Measurements from ENCODE around the gene CYTH2. TPM values are rescaled to one million over a fixed set of nuclear protein-coding genes. Genes with fewer than 3 reads are reported as not detected.

Gene CYTH2
- total RNA-seq, 1 donor from 2014 or later: 81.6 TPM

GRCh38 chr19:48489608-48490216 is 20.5 kb downstream of the CYTH2 start:
- no peak overlapping the region for H3K4me3 ChIP-seq (ENCODE audit: low read depth, low read length)
- DNase-seq (ENCODE audit: low read depth): no peak
- peak; percentile 92 for TF ChIP-seq CTCF (conservative IDR thresholded peaks at IDR 0.05; ENCODE audit: low read depth, low read length)

DNA sequence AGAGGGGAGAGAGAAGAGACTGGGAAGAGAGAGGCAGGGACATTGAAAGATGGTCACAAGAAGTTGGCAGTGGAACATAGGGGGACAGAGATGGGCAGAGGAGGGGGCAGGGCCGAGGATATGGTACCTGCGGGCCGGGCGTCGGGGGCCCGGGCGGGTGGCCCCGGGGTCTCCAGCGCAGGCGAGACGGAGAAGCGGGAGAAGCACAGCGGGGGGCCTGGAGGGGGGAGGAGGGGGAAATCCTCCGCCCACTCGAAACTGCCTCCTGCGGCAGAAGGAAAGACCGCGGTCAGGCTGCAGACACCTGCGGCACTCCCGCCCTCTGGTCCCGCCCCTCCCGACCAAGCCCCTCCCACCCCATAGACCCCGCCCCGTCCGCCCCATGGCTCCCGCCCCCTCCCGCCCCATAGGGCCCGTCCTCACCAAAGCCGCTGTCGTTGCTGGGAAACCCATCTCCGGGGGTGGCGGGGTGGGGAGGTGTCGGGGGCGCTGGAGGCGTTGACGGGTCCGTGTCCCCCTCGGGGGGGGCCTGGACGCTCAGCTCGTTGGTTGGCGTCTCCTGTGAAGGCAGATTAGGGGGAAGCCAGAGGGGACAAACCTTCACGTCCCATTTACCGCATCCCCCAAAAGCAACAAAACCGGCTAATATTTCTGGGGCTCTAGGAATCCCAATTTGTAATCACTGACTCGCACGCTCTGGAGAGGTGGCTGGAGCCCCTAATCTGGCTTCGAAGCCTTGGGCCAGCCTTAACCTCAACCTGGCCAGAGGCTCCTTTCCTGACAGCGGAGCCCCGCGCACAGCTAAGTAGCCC is 22.0 kb downstream of the CYTH2 start:
- DNase-seq (ENCODE audit: low read depth): no peak

DNA sequence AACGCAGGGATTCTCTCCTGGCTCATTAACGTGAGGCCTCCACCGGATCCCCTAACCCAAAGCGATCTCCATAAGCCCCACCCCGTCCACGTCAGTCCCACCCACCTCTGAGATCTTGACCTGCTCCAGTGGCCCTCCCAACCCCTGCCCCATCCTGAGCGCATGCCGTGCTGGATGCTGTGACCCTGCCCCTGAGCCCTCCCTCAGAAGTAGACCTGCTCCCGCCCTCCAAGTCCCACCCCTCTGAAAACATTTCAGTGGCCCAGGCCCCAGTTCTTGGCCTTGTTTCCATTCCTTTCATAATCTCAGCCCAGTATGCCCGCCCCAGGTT is 22.6 kb downstream of the CYTH2 start:
- no peak for TF ChIP-seq CTCF (conservative IDR thresholded peaks at IDR 0.05; ENCODE audit: low read depth, low read length)
- DNase-seq (ENCODE audit: low read depth): no peak
- no peak overlapping the region for H3K4me3 ChIP-seq (ENCODE audit: low read depth, low read length)

More for the DNA sequence above, 22.0 kb downstream of the CYTH2 start:
- H3K4me3 ChIP-seq (ENCODE audit: low read depth, low read length): peak overlapping the region; percentile 25
- TF ChIP-seq CTCF (conservative IDR thresholded peaks at IDR 0.05; ENCODE audit: low read depth, low read length): no peak

DNA sequence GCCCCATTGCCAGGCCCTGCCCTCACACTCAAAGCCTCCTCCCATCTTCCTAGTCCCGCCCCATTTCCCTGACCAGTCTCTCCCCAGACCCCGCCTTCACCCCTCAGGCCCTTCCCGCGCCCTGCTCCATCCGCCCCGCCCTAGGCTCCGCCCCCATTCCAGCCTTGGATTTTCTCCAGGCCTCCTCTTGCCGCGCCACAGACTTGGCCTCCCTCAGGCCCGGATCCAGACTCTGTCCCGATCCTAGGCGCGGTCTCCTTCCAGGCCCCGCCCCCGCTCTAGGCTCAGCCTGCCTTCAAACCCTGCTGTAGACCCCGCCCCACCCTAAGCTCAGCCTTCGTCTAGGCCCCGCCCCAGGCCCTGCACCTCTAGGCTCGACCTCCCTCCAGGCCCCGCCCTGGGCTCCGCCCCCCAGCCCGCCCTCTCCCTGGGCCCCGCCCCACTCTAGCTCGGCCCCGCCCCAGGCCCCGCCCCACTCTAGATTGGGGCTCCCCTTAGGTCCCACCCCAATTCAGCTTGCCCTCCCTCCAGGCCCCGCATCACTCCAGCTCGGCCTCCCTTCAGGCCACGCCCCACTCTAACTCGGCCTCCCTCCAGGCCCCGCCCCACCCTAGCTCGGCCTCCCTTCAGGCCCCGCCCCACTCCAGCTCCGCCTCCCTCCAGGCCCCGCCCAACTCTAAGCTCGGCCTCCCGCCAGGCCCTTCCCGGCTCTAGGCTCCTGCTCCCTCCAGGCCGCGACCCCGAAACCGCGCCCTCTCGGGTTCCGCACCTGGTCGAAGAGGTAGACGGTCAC is 24.0 kb downstream of the CYTH2 start:
- peak; percentile 76 for DNase-seq (ENCODE audit: low read depth)
- H3K4me3 ChIP-seq (ENCODE audit: low read depth, low read length): peak overlapping the region; percentile 70
- TF ChIP-seq CTCF (conservative IDR thresholded peaks at IDR 0.05; ENCODE audit: low read depth, low read length): no peak

- no peak for TF ChIP-seq CTCF (conservative IDR thresholded peaks at IDR 0.05; ENCODE audit: low read depth, low read length)
- peak overlapping the region; percentile 70 for H3K4me3 ChIP-seq (ENCODE audit: low read depth, low read length)
- DNase-seq (ENCODE audit: low read depth): no peak
Measured at GRCh38 chr19:48493718-48494401, 24.7 kb downstream of the CYTH2 start.

DNA sequence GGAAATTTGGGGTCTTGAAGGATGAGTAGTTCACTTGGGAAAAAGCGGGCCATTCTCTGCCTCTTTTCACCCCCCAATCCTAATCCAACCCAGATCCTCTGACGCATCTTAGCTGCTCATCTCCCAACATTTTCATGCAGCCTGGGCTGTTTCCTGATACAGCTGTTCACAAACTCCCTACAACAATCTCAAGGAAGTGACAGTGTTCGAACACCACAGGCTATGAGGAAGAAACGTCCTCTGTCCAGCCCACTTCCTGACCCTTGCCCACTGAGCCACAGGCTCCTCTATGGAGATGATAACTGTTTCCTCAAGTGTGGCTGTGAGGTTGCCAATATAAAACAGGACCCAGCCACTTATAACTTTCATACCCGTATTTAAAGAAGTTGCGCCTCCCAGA is 26.2 kb downstream of the CYTH2 start:
- DNase-seq (ENCODE audit: low read depth): no peak
- no peak overlapping the region for H3K4me3 ChIP-seq (ENCODE audit: low read depth, low read length)
- no peak for TF ChIP-seq CTCF (conservative IDR thresholded peaks at IDR 0.05; ENCODE audit: low read depth, low read length)
